ENCODE results near the gene MACROD1.

DNA sequence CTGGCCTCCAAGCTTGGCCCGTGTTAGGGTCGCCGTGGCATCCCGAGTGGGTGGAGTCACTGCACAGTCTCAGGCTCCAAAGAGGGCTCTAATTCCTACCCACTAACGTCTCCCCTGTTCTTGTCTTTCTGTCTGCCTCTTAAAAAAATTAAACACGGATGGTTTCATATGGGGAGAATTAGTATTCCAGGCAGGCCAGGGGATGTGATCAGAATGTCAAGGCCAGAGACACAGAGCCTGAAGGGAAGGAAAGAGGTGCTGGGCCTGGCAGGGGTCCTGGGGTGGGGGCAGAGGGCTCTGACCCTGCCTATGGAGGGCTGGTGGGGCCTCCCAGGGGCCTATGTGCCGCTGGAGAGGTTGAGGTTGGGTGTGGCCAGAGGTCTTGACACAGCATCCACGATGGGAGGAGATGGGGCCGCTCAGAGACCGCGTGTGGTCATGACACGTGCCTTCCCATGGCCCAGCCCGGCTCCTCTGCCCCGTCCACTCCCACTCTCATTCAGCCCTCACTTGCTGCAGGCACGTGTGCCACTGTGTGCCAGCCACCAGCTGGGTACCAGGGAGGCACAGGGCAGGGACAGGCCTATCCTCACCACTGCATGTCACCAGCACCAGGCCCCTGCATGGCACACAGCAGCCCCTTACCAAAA is 73.7 kb downstream of the MACROD1 start:
- TF ChIP-seq POLR2A (IDR thresholded peaks at IDR 0.05; ENCODE audit: low read length), result no peak
- TF ChIP-seq GATA1 (IDR thresholded peaks at IDR 0.05; ENCODE audit: low read depth, low read length), result no peak

All from erythroblast (primary cell).